H9 (cell line): ENCODE measurements around the gene HYAL1. TPM values are rescaled to one million over a fixed set of nuclear protein-coding genes. Genes with fewer than 3 reads are reported as not detected.
A peak's percentile ranks its signal among the peaks of the same experiment; 100 is the strongest.

Experiments used
- DNase-seq: peaks from one replicate; pipeline ENCODE4 v3.0.0-alpha.2; 2017
- H2AFZ ChIP-seq: one replicate; pipeline ENCODE4 v1.6.1; 2013; ENCODE audit warnings: mild to moderate bottlenecking, low read length, control low read depth, moderate library complexity
- H2AK5ac ChIP-seq: 2 replicates; pipeline ENCODE4 v1.6.1; 2013; ENCODE audit warnings: low read length, control low read depth, mixed read lengths; ENCODE audit not compliant: insufficient read length
- H2BK120ac ChIP-seq: one replicate; pipeline ENCODE4 v1.6.1; 2013; ENCODE audit warnings: low read depth, mild to moderate bottlenecking, low read length, control low read depth, inconsistent platforms; ENCODE audit not compliant: poor library complexity, severe bottlenecking
- H2BK12ac ChIP-seq: 2 replicates; pipeline ENCODE4 v1.6.1; 2013; ENCODE audit warnings: low read length, control low read depth, mixed read lengths, low read depth; ENCODE audit not compliant: insufficient read length
- H2BK15ac ChIP-seq: 2 replicates; pipeline ENCODE4 v1.6.1; 2013; ENCODE audit warnings: low read depth, low read length, control low read depth
- H2BK20ac ChIP-seq: one replicate; pipeline ENCODE4 v1.6.1; 2013; ENCODE audit warnings: low read depth, mild to moderate bottlenecking, low read length, control low read depth, inconsistent platforms; ENCODE audit not compliant: poor library complexity, severe bottlenecking
- H2BK5ac ChIP-seq: 2 replicates; pipeline ENCODE4 v1.6.1; 2013; ENCODE audit warnings: low read length, control low read depth, mixed read lengths; ENCODE audit not compliant: insufficient read length
- H3K14ac ChIP-seq: 2 replicates; pipeline ENCODE4 v1.6.1; 2013; ENCODE audit warnings: low read length, control low read depth; ENCODE audit not compliant: insufficient read depth
- H3K18ac ChIP-seq: 2 replicates; pipeline ENCODE4 v1.6.1; 2013; ENCODE audit warnings: low read depth, mild to moderate bottlenecking, mixed read lengths, low read length, control low read depth; ENCODE audit not compliant: insufficient read length
- H3K23ac ChIP-seq: 2 replicates; pipeline ENCODE4 v1.6.1; 2013; ENCODE audit warnings: low read length, control low read depth, mixed read lengths, low read depth; ENCODE audit not compliant: insufficient read length
- H3K23me2 ChIP-seq: 2 replicates; pipeline ENCODE4 v1.6.1; 2013; ENCODE audit warnings: low read depth, mild to moderate bottlenecking, mixed read lengths, low read length, control low read depth; ENCODE audit not compliant: insufficient read length, poor library complexity, severe bottlenecking
- H3K27ac ChIP-seq: 2 replicates; pipeline ENCODE4 v1.5.1; 2013; ENCODE audit warnings: low read length, control low read depth, mixed read lengths, low read depth; ENCODE audit not compliant: insufficient read length
- H3K27me3 ChIP-seq: 2 replicates; pipeline ENCODE4 v1.6.1; 2013; ENCODE audit warnings: low read length, control low read depth, inconsistent platforms; ENCODE audit not compliant: insufficient read depth
- H3K4ac ChIP-seq: 2 replicates; pipeline ENCODE4 v1.6.1; 2013; ENCODE audit warnings: low read depth, mild to moderate bottlenecking, control low read depth, inconsistent platforms, low read length, moderate library complexity
- H3K4me1 ChIP-seq: 2 replicates; pipeline ENCODE4 v1.6.1; 2013; ENCODE audit warnings: low read length, control low read depth, inconsistent platforms; ENCODE audit not compliant: insufficient read depth
- H3K4me2 ChIP-seq: 2 replicates; pipeline ENCODE4 v1.6.1; 2013; ENCODE audit warnings: low read length, control low read depth, mixed read lengths; ENCODE audit not compliant: insufficient read length, insufficient read depth
- H3K56ac ChIP-seq: 2 replicates; pipeline ENCODE4 v1.6.1; 2013; ENCODE audit warnings: low read depth, mild to moderate bottlenecking, mixed read lengths, low read length, control low read depth; ENCODE audit not compliant: insufficient read length
- H3K79me1 ChIP-seq: 2 replicates; pipeline ENCODE4 v1.6.1; 2013; ENCODE audit warnings: low read depth, mild to moderate bottlenecking, moderate library complexity, low read length, control low read depth, inconsistent platforms; ENCODE audit not compliant: insufficient read depth, poor library complexity, severe bottlenecking
- H3K79me2 ChIP-seq: 2 replicates; pipeline ENCODE4 v1.6.1; 2013; ENCODE audit warnings: low read length, control low read depth, inconsistent platforms; ENCODE audit not compliant: insufficient read depth
- H3K9ac ChIP-seq: 2 replicates; pipeline ENCODE4 v1.6.1; 2013; ENCODE audit warnings: low read length, control low read depth, mixed read lengths; ENCODE audit not compliant: insufficient read length; ENCODE audit errors: extremely low read depth
- H3K9me3 ChIP-seq: one replicate; pipeline ENCODE4 v1.6.1; 2013; ENCODE audit warnings: low read depth, low read length, inconsistent platforms; ENCODE audit not compliant: control insufficient read depth
- H3T11ph ChIP-seq: one replicate; pipeline ENCODE4 v1.6.1; 2013; ENCODE audit warnings: mild to moderate bottlenecking, low read length, control low read depth, inconsistent platforms
- H4K20me1 ChIP-seq: one replicate; pipeline ENCODE4 v1.6.1; 2013; ENCODE audit not compliant: control insufficient read depth, insufficient read length, insufficient read depth
- H4K5ac ChIP-seq: 2 replicates; pipeline ENCODE4 v1.6.1; 2013; ENCODE audit warnings: low read depth, mild to moderate bottlenecking, mixed read lengths, low read length, control low read depth; ENCODE audit not compliant: insufficient read length
- H4K8ac ChIP-seq: replicated peaks from 2 replicates; pipeline ENCODE4 v1.6.1; 2013; ENCODE audit warnings: low read length, control low read depth, mixed read lengths, low read depth; ENCODE audit not compliant: insufficient read length
- H4K91ac ChIP-seq: 2 replicates; pipeline ENCODE4 v1.6.1; 2013; ENCODE audit warnings: low read depth, mild to moderate bottlenecking, moderate library complexity, mixed read lengths, low read length, control low read depth; ENCODE audit not compliant: insufficient read length
- H3K27ac Mint-ChIP-seq, 3 experiments: 2 replicates in 2 of 3; 3 replicates in 1 of 3; pipeline ENCODE4 v1.8.0; 2020 to 2021; ENCODE audit warnings: mixed read lengths in 3 of 3, mild to moderate bottlenecking in 1 of 3, moderate library complexity in 1 of 3
- H3K27me3 Mint-ChIP-seq: 2 replicates; pipeline ENCODE4 v1.8.0; 2021; ENCODE audit warnings: low read depth, mild to moderate bottlenecking, moderate library complexity, mixed read lengths
- H3K36me3 Mint-ChIP-seq, 3 experiments: 2 replicates in 2 of 3; 3 replicates in 1 of 3; pipeline ENCODE4 v1.8.0; 2020 to 2021; ENCODE audit warnings: low read depth in 3 of 3, mixed read lengths in 3 of 3; ENCODE audit not compliant: insufficient read depth in 1 of 3
- H3K4me1 Mint-ChIP-seq, 2 experiments: 2 replicates each; pipeline ENCODE4 v1.8.0; 2020; ENCODE audit warnings: mixed read lengths in 2 of 2
- H3K4me3 Mint-ChIP-seq, 2 experiments: 2 replicates in 1 of 2; 3 replicates in 1 of 2; pipeline ENCODE4 v1.8.0; 2020 to 2021; ENCODE audit warnings: mild to moderate bottlenecking in 2 of 2, mixed read lengths in 2 of 2, moderate library complexity in 1 of 2
- H3K9me3 Mint-ChIP-seq, 2 experiments: 2 replicates in 1 of 2; 3 replicates in 1 of 2; pipeline ENCODE4 v1.8.0; 2020; ENCODE audit warnings: mild to moderate bottlenecking in 2 of 2, mixed read lengths in 2 of 2, moderate library complexity in 1 of 2
- WGBS: extraction: QIAGEN DNeasy Blood & Tissue Kit; methylation state at CpG from one replicate; pipeline ENCODE4 v1.1.7; 2013; ENCODE audit warnings: missing lambda C conversion rate, low lambda C conversion rate, mixed read lengths; ENCODE audit not compliant: insufficient read length; ENCODE audit errors: extremely low coverage; 5-methylcytosine and 5-hydroxymethylcytosine counted together
- total RNA-seq: library from RNA; stranded (reverse); gene quantifications from 2 replicates; pipeline ENCODE4 v1.2.1, GENCODE V29; 2021
- TF ChIP-seq, protein P1 (sequence below): fragments of 200-600 bp; sonication (generic); conservative IDR thresholded peaks from 3 replicates; pipeline ENCODE4 v1.8.0; 2021; ENCODE audit warnings: antibody characterized with exemption, mild to moderate bottlenecking

Gene HYAL1
- total RNA-seq, 1 experiment from 2014 or later, result 2.0 TPM

DNA sequence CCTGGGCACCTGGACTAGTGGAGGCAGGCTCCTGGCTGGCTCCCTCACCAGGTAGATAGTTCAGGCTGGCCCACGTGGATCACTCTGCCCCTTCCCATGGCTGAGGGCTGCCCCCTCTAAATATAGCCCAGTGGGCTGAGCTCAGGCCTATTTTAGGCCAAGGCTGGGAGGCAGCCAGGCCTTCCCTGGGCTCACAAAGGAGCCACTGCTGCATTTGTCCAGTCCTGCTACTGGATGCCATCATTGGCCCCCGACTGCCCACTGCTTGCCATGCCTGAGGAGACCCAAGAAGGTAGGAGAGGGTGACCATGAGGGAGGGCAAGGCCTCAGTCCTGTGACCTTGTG is 24.5 kb downstream of the HYAL1 start, which contains the start of gene LSMEM2:
LSMEM2 (plus strand) TSS at position 208 of the 345 bp plus-strand sequence; CDS start at position 235, 27 bp downstream.
- Histone ChIP-seq H3K14ac (no peak within 1 kb of the TSS), H3K23ac (no peak within 1 kb of the TSS), H2AK5ac (no peak within 1 kb of the TSS), H2AFZ (no peak within 1 kb of the TSS), H2BK5ac (no peak within 1 kb of the TSS), H2BK20ac (no peak within 1 kb of the TSS), H2BK12ac (no peak within 1 kb of the TSS), H3K27ac (no peak within 1 kb of the TSS), H4K20me1 (no peaks in the 10 kb centered on the region), H3K79me1 (no peaks in the 10 kb centered on the region), H3K4ac (no peak within 1 kb of the TSS), H3K9me3 (no peaks in the 10 kb centered on the region), H3K18ac (no peak within 1 kb of the TSS), H4K8ac (no peak within 1 kb of the TSS), H3K79me2 (no peaks in the 10 kb centered on the region), H4K91ac (no peak within 1 kb of the TSS), H3K23me2 (peaks cover 6% of the 10 kb centered on the region), H4K5ac (no peak within 1 kb of the TSS), H3K9ac (no peak within 1 kb of the TSS), H2BK120ac (no peak within 1 kb of the TSS), H2BK15ac (no peak within 1 kb of the TSS), H3K4me2 (no peak within 1 kb of the TSS), H3K56ac (no peak within 1 kb of the TSS), H3K27me3 (peaks cover 7% of the 10 kb centered on the region; the same call in 1 of the 2 replicates), H3K4me1 (no peaks in the 10 kb centered on the region), H3T11ph (no peak within 1 kb of the TSS)
- H3K4me1 Mint-ChIP-seq, result peaks cover 19 to 22% of the 10 kb centered on the region in 2 experiments
- TF ChIP-seq, protein P1, sequence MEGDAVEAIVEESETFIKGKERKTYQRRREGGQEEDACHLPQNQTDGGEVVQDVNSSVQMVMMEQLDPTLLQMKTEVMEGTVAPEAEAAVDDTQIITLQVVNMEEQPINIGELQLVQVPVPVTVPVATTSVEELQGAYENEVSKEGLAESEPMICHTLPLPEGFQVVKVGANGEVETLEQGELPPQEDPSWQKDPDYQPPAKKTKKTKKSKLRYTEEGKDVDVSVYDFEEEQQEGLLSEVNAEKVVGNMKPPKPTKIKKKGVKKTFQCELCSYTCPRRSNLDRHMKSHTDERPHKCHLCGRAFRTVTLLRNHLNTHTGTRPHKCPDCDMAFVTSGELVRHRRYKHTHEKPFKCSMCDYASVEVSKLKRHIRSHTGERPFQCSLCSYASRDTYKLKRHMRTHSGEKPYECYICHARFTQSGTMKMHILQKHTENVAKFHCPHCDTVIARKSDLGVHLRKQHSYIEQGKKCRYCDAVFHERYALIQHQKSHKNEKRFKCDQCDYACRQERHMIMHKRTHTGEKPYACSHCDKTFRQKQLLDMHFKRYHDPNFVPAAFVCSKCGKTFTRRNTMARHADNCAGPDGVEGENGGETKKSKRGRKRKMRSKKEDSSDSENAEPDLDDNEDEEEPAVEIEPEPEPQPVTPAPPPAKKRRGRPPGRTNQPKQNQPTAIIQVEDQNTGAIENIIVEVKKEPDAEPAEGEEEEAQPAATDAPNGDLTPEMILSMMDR, result no peak
- no CpG with 5 or more reads among the region's 2 CpGs for WGBS
- peaks cover 50% of the 10 kb centered on the region for H3K27me3 Mint-ChIP-seq
- no peaks in the 10 kb centered on the region for H3K9me3 Mint-ChIP-seq
- no peak within 1 kb of the TSS for H3K4me3 Mint-ChIP-seq
- no peaks in the 10 kb centered on the region; a peak in 1 of 7 replicates for H3K36me3 Mint-ChIP-seq
- H3K27ac Mint-ChIP-seq, result peak within 1 kb of the TSS in 2 of 3 experiments; percentile 34 to 95; a peak in 2 of 7 replicates
- DNase-seq, result no peak
